Measurements from ENCODE around the gene RNF31.

RNF31 gene

DNA sequence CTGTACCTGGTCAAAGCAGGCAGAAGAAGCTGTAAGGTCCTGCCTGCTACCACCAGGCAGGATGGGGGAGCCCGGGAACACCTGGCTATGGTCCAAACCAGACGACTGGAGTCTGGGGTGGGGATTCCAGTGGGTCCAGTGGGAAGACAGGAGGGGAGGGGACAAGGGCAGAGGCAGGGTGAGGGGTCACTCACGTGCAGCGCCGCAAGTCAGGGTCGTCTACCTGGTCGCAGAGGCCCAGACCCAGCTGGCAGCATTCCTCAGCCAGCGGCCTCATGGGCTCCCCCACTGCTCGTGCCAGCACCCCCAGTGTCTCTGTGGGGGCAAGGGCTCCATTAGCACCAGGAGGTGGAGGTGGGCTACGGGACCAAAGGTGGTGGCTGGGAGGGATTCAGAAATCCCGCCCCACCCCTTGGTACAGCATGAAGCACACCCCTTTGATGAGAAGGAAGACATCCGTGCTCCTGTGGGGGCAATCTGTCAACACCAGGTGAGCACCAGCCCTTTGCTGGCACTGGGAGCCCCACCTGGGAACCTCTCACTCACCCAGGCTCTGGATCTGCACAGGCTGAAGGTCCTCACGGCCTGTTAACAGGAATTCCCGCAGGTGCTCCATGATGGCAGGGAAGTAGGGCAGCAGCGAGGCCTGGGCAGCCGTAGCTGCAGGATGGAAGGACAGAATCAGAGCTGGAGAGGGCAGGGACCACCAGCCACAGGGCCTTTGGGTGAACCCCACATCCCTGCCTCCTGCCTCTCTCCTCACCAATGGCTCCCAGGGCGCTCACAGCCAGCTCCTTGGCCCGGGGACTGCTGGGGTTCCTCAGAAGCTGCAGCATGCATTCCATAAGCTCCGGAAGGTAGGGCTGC is 37.0 kb downstream of the RNF31 start:
- Histone ChIP-seq H3K4me1 (peaks cover 18 to 49% (median 40%) of the 10 kb centered on the region in 10 experiments), H3K27me3 (no peaks in the 10 kb centered on the region), H3K27ac (no peak overlapping the region), H3K4me2 (no peak overlapping the region), H3K4me3 (no peak overlapping the region), H3K9ac (peak overlapping the region in 1 of 11 experiments; percentile 13; a peak in 2 of 22 replicates), H3K36me3 (peaks cover 69 to 81% (median 80%) of the 10 kb centered on the region in 11 experiments), H3K9me3 (replicated peaks in 1 of 11) (no peaks in the 10 kb centered on the region), H4K20me1 (peaks cover 0 to 86% (median 38%) of the 10 kb centered on the region in 11 experiments; a peak in 19 of 22 replicates)
- TF ChIP-seq Cebpa-rat (IDR thresholded peaks at IDR 0.05), result no peak

DNA sequence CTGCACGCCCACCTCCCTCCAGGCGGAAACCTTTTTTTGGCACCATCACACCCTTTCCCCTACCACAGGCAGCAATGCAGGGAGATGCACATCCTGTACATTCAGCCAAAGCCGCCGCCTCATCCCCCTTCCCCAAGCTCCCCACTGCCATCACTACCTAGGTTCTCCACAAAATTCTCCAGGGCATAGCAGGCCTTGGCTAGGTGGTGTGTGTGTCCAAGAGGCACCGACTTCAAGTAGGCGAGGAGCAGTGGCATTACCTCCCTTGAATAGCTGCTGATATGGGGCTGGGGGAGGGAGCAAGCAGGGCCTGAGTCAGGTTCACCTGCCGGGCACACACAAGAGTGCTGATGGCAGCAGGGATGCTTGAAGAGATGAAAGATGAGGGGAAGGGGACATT is 37.7 kb downstream of the RNF31 start:
- Histone ChIP-seq H3K9me3 (replicated peaks in 1 of 11) (no peaks in the 10 kb centered on the region), H3K4me3 (no peak overlapping the region), H3K36me3 (peaks cover 62 to 80% (median 75%) of the 10 kb centered on the region in 11 experiments), H3K9ac (no peak overlapping the region), H3K27me3 (no peaks in the 10 kb centered on the region), H3K27ac (no peak overlapping the region), H4K20me1 (peaks cover 0 to 79% (median 31%) of the 10 kb centered on the region in 11 experiments; a peak in 17 of 22 replicates), H3K4me1 (peaks cover 24 to 49% (median 39%) of the 10 kb centered on the region in 10 experiments), H3K4me2 (no peak overlapping the region)
- no peak for TF ChIP-seq Cebpa-rat (IDR thresholded peaks at IDR 0.05)

DNA sequence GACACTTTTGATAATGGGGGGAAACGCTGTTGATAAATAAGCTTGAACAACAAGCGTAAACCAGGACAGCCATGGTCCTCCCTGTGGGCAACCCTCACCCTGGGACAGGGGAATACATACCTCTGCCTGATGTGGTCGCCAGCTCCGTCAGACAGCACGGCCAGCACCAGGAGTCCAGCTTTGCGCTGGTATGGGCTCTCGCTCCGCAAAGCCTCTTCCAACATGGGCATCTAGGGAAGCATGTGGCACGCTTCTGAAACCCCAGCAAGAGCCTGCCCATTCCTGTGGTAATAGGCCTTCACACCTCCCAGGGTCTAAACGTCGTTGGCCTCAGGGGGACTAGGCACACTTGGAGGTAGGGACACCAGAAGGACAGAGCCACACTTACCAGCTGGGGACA is 38.4 kb downstream of the RNF31 start:
- H3K9ac ChIP-seq, result peak overlapping the region in 2 of 11 experiments; percentile 11 to 15; a peak in 1 of 22 replicates
- peaks cover 59 to 79% (median 74%) of the 10 kb centered on the region in 11 experiments for H3K36me3 ChIP-seq
- no peak for TF ChIP-seq Cebpa-rat (IDR thresholded peaks at IDR 0.05)
- H3K4me1 ChIP-seq, result peaks cover 27 to 48% (median 33%) of the 10 kb centered on the region in 10 experiments
- H3K9me3 ChIP-seq (replicated peaks in 1 of 11), result no peaks in the 10 kb centered on the region
- H3K27me3 ChIP-seq, result no peaks in the 10 kb centered on the region
- peaks cover 0 to 72% (median 25%) of the 10 kb centered on the region in 11 experiments; a peak in 15 of 22 replicates for H4K20me1 ChIP-seq
- H3K4me3 ChIP-seq, result no peak overlapping the region
- H3K27ac ChIP-seq, result no peak overlapping the region
- no peak overlapping the region for H3K4me2 ChIP-seq

DNA sequence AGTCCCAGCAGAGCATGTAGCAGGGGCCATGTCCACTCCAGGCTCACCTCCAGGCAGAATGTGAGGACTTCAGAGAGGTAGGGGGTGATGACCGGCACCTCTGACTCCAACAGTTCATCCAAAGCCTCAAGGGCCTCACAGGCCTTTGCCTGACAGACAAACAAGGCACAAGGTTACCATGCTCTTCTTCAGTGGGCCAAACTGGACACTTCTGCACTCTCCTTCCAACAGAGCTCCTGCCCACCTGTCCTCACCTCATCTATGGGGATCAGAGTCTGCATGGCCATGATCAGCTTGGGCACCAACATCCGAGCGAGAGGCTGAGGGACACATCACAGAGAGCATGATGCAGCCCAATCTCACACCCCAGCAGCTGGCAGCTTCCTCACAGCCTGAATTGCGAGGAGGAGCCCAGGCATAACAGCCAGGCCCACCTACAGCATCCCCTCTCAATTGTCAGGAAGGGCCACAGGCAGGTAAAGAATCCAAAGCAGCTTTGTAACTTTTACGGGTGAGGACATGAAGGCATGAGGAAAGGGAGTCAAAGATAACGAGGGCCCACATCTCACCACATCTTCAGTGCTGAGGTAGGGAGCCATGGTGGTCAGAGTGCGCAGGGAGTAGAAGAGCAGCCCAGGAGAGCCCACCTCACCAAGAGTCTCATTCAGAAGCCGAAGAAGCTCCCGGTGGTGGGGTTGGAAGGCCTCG is 39.7 kb downstream of the RNF31 start:
- Histone ChIP-seq H4K20me1 (peaks cover 0 to 63% (median 19%) of the 10 kb centered on the region in 11 experiments; a peak in 15 of 22 replicates), H3K36me3 (peaks cover 53 to 79% (median 73%) of the 10 kb centered on the region in 11 experiments), H3K9me3 (replicated peaks in 1 of 11) (no peaks in the 10 kb centered on the region), H3K4me3 (peak overlapping the region in 9 of 10 experiments; percentile 73 to 92 (median 79); a peak in 17 of 20 replicates), H3K9ac (peak overlapping the region in 10 of 11 experiments; percentile 75 to 95 (median 84); a peak in 20 of 22 replicates), H3K27ac (peak overlapping the region in 2 of 11 experiments; percentile 14 to 84; a peak in 2 of 22 replicates), H3K27me3 (no peaks in the 10 kb centered on the region), H3K4me2 (peak overlapping the region; percentile 90 to 97 (median 94)), H3K4me1 (peaks cover 26 to 43% (median 32%) of the 10 kb centered on the region in 10 experiments)
- no peak for TF ChIP-seq Cebpa-rat (IDR thresholded peaks at IDR 0.05)

DNA sequence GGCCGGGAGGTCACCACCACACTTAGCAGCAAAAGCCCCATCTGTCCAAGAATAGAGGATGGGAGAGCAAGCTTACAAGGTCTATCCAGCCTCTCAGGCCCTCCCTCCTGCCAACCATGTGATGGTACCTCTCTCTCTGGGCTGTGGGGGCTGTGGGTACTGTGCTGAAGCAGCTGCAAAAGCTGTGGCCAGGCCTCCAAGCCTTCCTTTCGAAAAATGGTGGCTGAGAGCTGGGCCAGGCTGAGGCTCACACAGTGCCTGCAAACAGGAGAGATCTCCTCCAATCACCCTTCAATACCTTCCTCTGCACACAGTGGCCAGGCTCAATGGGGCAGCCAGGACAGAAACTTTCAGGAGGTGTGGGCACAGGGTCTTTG is 40.2 kb downstream of the RNF31 start:
- H3K4me2 ChIP-seq, result peak overlapping the region; percentile 90 to 97 (median 94)
- H4K20me1 ChIP-seq, result peaks cover 0 to 62% (median 16%) of the 10 kb centered on the region in 11 experiments; a peak in 14 of 22 replicates
- H3K4me1 ChIP-seq, result peaks cover 31 to 49% (median 38%) of the 10 kb centered on the region in 10 experiments
- peak overlapping the region; percentile 75 to 95 (median 83); a peak in 21 of 22 replicates for H3K9ac ChIP-seq
- TF ChIP-seq Cebpa-rat (IDR thresholded peaks at IDR 0.05), result no peak
- no peaks in the 10 kb centered on the region for H3K9me3 ChIP-seq (replicated peaks in 1 of 11)
- H3K27me3 ChIP-seq, result no peaks in the 10 kb centered on the region
- peaks cover 53 to 79% (median 73%) of the 10 kb centered on the region in 11 experiments for H3K36me3 ChIP-seq
- peak overlapping the region; percentile 64 to 92 (median 79); a peak in 19 of 20 replicates for H3K4me3 ChIP-seq
- peak overlapping the region in 8 of 11 experiments; percentile 14 to 93 (median 84); a peak in 11 of 22 replicates for H3K27ac ChIP-seq

DNA sequence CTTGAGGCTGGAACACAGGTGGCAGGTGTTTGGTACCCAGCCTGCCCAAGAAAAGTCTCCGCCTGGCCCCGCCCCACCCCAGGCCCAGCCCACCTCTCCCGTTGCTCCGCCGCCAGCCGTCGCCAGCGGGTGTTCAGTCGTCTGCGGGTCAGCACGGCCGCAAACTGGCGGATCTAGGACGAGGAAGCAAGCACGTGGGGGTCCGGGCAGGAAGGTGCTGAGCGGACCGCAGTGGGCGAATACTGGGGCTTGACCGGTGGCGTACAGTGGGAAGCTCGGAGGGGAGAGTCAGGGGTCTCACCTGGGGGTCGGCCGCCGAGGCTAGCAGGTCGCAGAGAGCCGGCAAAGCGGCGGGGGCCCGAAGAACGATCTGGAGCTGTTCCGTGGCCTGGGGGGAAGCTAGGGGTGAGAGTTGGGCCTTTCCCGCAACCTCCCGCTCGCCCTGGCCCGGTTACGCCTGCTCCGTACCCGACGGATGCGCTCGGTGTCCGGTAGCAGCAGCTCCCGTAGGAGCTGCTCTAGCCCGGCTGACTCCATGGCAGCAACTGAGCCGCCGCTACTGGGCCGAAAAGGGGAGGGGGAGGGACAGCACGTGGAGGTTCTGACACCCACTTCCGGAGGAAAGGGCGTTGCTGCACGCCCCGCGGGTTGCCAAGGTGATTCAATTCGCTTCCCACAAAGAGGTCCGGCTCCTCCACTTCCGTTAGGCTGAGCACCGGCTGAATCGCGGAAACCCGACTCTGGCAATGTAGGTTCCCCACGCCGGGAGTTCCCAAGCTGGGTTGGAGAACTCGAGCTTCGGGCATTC is 41.2 kb downstream of the RNF31 start, which contains the start of gene IPO4:
IPO4 (minus strand) TSS at position 566 of the 808 bp plus-strand sequence; CDS start at position 537, 29 bp downstream.
- peak within 1 kb of the TSS; percentile 90 to 97 (median 94) for H3K4me2 ChIP-seq
- no peaks in the 10 kb centered on the region for H3K9me3 ChIP-seq (replicated peaks in 1 of 11)
- peak within 1 kb of the TSS; percentile 75 to 95 (median 83) for H3K9ac ChIP-seq
- H3K4me3 ChIP-seq, result peak within 1 kb of the TSS; percentile 64 to 92 (median 79)
- no peak for TF ChIP-seq Cebpa-rat (IDR thresholded peaks at IDR 0.05)
- H3K36me3 ChIP-seq, result peaks cover 50 to 76% (median 68%) of the 10 kb centered on the region in 11 experiments
- peaks cover 39 to 56% (median 46%) of the 10 kb centered on the region in 10 experiments for H3K4me1 ChIP-seq
- no peaks in the 10 kb centered on the region for H3K27me3 ChIP-seq
- peak within 1 kb of the TSS; percentile 49 to 93 (median 79); a peak in 21 of 22 replicates for H3K27ac ChIP-seq
- H4K20me1 ChIP-seq, result peaks cover 0 to 53% (median 17%) of the 10 kb centered on the region in 11 experiments; a peak in 12 of 22 replicates

DNA sequence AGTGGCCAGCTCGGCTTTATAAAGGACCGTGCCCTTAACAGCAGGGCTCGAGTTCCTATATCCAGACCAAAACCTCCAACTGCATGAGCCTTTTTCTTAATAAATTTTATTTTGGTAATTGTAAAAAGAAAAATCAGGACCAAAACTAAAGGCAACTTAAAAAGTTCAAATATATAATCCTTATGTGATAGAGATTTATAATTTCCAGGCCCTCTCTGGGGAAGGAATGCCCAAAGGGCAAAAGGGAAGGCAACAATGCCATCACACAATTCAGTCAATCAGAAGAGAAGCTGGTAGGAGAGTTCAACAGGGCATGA is 41.7 kb downstream of the RNF31 start:
- Histone ChIP-seq H3K27me3 (no peaks in the 10 kb centered on the region), H3K4me2 (peak overlapping the region; percentile 78 to 97 (median 93)), H3K4me1 (peaks cover 44 to 61% (median 50%) of the 10 kb centered on the region in 10 experiments), H3K4me3 (peak overlapping the region; percentile 64 to 92 (median 79); a peak in 18 of 20 replicates), H3K9me3 (replicated peaks in 1 of 11) (no peaks in the 10 kb centered on the region), H3K9ac (peak overlapping the region; percentile 64 to 95 (median 82); a peak in 20 of 22 replicates), H3K36me3 (peaks cover 48 to 72% (median 65%) of the 10 kb centered on the region in 11 experiments), H3K27ac (peak overlapping the region; percentile 7 to 93 (median 56); a peak in 17 of 22 replicates), H4K20me1 (peaks cover 0 to 50% (median 17%) of the 10 kb centered on the region in 11 experiments; a peak in 12 of 22 replicates)
- TF ChIP-seq Cebpa-rat (IDR thresholded peaks at IDR 0.05), result no peak
